Lower leg skin (tissue), 4 donors: ENCODE measurements around the gene KCNA3. TPM values are rescaled to one million over a fixed set of nuclear protein-coding genes. Genes with fewer than 3 reads are reported as not detected.

ENCODE experiments used
- DNase-seq, 2 donors: peaks; one replicate each; pipeline ENCODE4 v3.0.0-alpha.2; 2019; ENCODE audit warnings: low spot score in 2 of 2
- H3K4me3 ChIP-seq: fragments of 200-600 bp; sonication (generic); 2 replicates; pipeline ENCODE4 v1.5.1; 2017; ENCODE audit warnings: mild to moderate bottlenecking, low read depth; ENCODE audit not compliant: poor library complexity, severe bottlenecking
- CTCF ChIP-seq, 3 donors: fragments of 450-650 bp; IDR thresholded peaks; one replicate each; pipeline ENCODE4 v1.5.1; 2016; ENCODE audit warnings: antibody characterized with exemption in 3 of 3, mild to moderate bottlenecking in 3 of 3, moderate library complexity in 2 of 3
- POLR2A ChIP-seq, 2 donors: fragments of 450-650 bp; IDR thresholded peaks; one replicate each; pipeline ENCODE4 v1.6.1; 2016 to 2017; ENCODE audit warnings: antibody characterized with exemption in 2 of 2, mild to moderate bottlenecking in 1 of 2, moderate library complexity in 1 of 2
- WGBS, 2 donors: methylation state at CpG; one replicate each; pipeline ENCODE4 v1.1.5; 2018; 5-methylcytosine and 5-hydroxymethylcytosine counted together
- intact Hi-C: fragments of 100-400 bp; cut with DNase I; formaldehyde crosslinking; loops from one replicate; pipeline ENCODE4 v1.15.0; 2023; ENCODE audit warnings: low total_unique reads
- total RNA-seq, 4 donors: library from RNA; depleted of rRNA; stranded (reverse); fragments of >200 nt; gene quantifications; one replicate each; pipeline ENCODE4 v1.1.0, GENCODE V29; 2016

The KCNA3 gene
- 1 to 10 TPM in 1 of 4 donors, under 1 TPM in 3; 0.30 to 1.0 (median 0.43) TPM for total RNA-seq

- WGBS, 2 donors, result 3 to 7% methylated on average over 23 to 49 of the region's 97 CpGs
- DNase-seq, result peak in 1 of 2 donors; percentile 87
Measured at GRCh38 chr1:110674337-110675059, at the start of gene KCNA3. Gene KCNA3, minus strand, starts transcription at chr1:110674940. Its CDS starts 131 bp downstream, at chr1:110674809.

GRCh38 chr1:110722807-110723206 lies 48.1 kb upstream of the KCNA3 start:
- intact Hi-C loops, result no loop called here
- no peak for TF ChIP-seq CTCF (IDR thresholded peaks at IDR 0.05)
- no peak for TF ChIP-seq POLR2A (IDR thresholded peaks at IDR 0.05)
- no peak for DNase-seq
- no peak overlapping the region for H3K4me3 ChIP-seq
- 81 to 84% methylated on average over 5 of the region's 5 CpGs for WGBS, 2 donors

More at GRCh38 chr1:110674337-110675059, at the start of gene KCNA3:
- intact Hi-C loops, result no loop called here
- peak within 1 kb of the TSS; percentile 37 for H3K4me3 ChIP-seq
- TF ChIP-seq CTCF (IDR thresholded peaks at IDR 0.05) (no peak), POLR2A (IDR thresholded peaks at IDR 0.05) (no peak)

GRCh38 chr1:110719908-110720307 lies 45.2 kb upstream of the KCNA3 start:
- intact Hi-C loops, result no loop called here
- no peak overlapping the region for H3K4me3 ChIP-seq
- no peak for DNase-seq
- no peak for TF ChIP-seq POLR2A (IDR thresholded peaks at IDR 0.05)
- no peak for TF ChIP-seq CTCF (IDR thresholded peaks at IDR 0.05)
- WGBS, 2 donors, result 55 to 75% methylated on average over 2 of the region's 2 CpGs

- WGBS, 2 donors, result 65 to 69% methylated on average over 6 of the region's 6 CpGs
- DNase-seq, result no peak
- TF ChIP-seq POLR2A (IDR thresholded peaks at IDR 0.05) (no peak), CTCF (IDR thresholded peaks at IDR 0.05) (no peak)
- intact Hi-C loops, result no loop called here
- no peak overlapping the region for H3K4me3 ChIP-seq
Measured at GRCh38 chr1:110718452-110718851, 43.7 kb upstream of the KCNA3 start.

- TF ChIP-seq POLR2A (IDR thresholded peaks at IDR 0.05) (no peak), CTCF (IDR thresholded peaks at IDR 0.05) (no peak)
- H3K4me3 ChIP-seq, result no peak overlapping the region
- DNase-seq, result no peak
- intact Hi-C loops, result no loop called here
- 83 to 84% methylated on average over 6 of the region's 6 CpGs for WGBS, 2 donors
Measured at GRCh38 chr1:110717179-110717578, 42.4 kb upstream of the KCNA3 start.
